Measurements from ENCODE around the gene PIK3R1. TPM values are rescaled to one million over a fixed set of nuclear protein-coding genes. Genes with fewer than 3 reads are reported as not detected.

Gene PIK3R1
- total RNA-seq, 4 donors from 2014 or later: 15.9 to 114 (median 40.8) TPM

- intact Hi-C loops (cut with DNase I): no loop called here
- Histone ChIP-seq H3K4me3 (no peak overlapping the region), H3K27me3 (no peaks in the 10 kb centered on the region), H3K9me3 (no peaks in the 10 kb centered on the region), H3K36me3 (no peaks in the 10 kb centered on the region), H3K27ac (no peak overlapping the region), H3K4me1 (peaks cover 33 to 99% (median 40%) of the 10 kb centered on the region in 3 donors)
- 59 to 72% methylated on average over 3 of the region's 3 CpGs for WGBS, 2 donors
- TF ChIP-seq POLR2A (IDR thresholded peaks at IDR 0.05) (no peak), CTCF (IDR thresholded peaks at IDR 0.05) (no peak)
- DNase-seq: no peak
Observed at GRCh38 chr5:68247627-68248026, 32.1 kb downstream of the PIK3R1 start.

- WGBS, 2 donors: 82 to 83% methylated on average over 2 of the region's 2 CpGs
- H3K4me3 ChIP-seq: no peak overlapping the region
- no peaks in the 10 kb centered on the region for H3K36me3 ChIP-seq
- DNase-seq: no peak
- no peaks in the 10 kb centered on the region for H3K9me3 ChIP-seq
- no peak for TF ChIP-seq POLR2A (IDR thresholded peaks at IDR 0.05)
- no peak for TF ChIP-seq CTCF (IDR thresholded peaks at IDR 0.05)
- H3K4me1 ChIP-seq: peaks cover 36 to 99% (median 37%) of the 10 kb centered on the region in 3 donors
- H3K27ac ChIP-seq: peak overlapping the region in 1 of 4 donors; percentile 86
- intact Hi-C loops (cut with DNase I): no loop called here
- H3K27me3 ChIP-seq: no peaks in the 10 kb centered on the region
Observed at GRCh38 chr5:68248896-68249295, 33.3 kb downstream of the PIK3R1 start.

GRCh38 chr5:68249520-68249919 is 34.0 kb downstream of the PIK3R1 start:
- 95 to 100% methylated on average over 2 of the region's 2 CpGs for WGBS, 2 donors
- intact Hi-C loops (cut with DNase I): no loop called here
- H3K27ac ChIP-seq: peak overlapping the region in 3 of 4 donors; percentile 24 to 86 (median 78)

GRCh38 chr5:68250661-68251298 is 35.2 kb downstream of the PIK3R1 start:
- H3K36me3 ChIP-seq: no peaks in the 10 kb centered on the region
- no peak for DNase-seq
- H3K9me3 ChIP-seq: no peaks in the 10 kb centered on the region
- no peak for TF ChIP-seq POLR2A (IDR thresholded peaks at IDR 0.05)
- TF ChIP-seq CTCF (IDR thresholded peaks at IDR 0.05): no peak
- WGBS, 2 donors: 45 to 49% methylated on average over 5 of the region's 5 CpGs
- peak overlapping the region; percentile 56 to 86 (median 80) for H3K27ac ChIP-seq
- H3K4me1 ChIP-seq: peaks cover 36 to 99% (median 36%) of the 10 kb centered on the region in 3 donors
- intact Hi-C loops (cut with DNase I): no loop called here
- H3K4me3 ChIP-seq: no peak overlapping the region
- H3K27me3 ChIP-seq: no peaks in the 10 kb centered on the region

More at GRCh38 chr5:68249520-68249919, 34.0 kb downstream of the PIK3R1 start:
- Histone ChIP-seq H3K36me3 (no peaks in the 10 kb centered on the region), H3K4me1 (peaks cover 36 to 99% (median 37%) of the 10 kb centered on the region in 3 donors), H3K9me3 (no peaks in the 10 kb centered on the region), H3K27me3 (no peaks in the 10 kb centered on the region), H3K4me3 (no peak overlapping the region)
- DNase-seq: no peak
- TF ChIP-seq CTCF (IDR thresholded peaks at IDR 0.05): no peak
- no peak for TF ChIP-seq POLR2A (IDR thresholded peaks at IDR 0.05)

GRCh38 chr5:68251386-68251785 is 35.8 kb downstream of the PIK3R1 start:
- Histone ChIP-seq H3K36me3 (no peaks in the 10 kb centered on the region), H3K4me3 (peak overlapping the region in 1 of 4 donors; percentile 43), H3K9me3 (no peaks in the 10 kb centered on the region), H3K27me3 (no peaks in the 10 kb centered on the region), H3K27ac (peak overlapping the region; percentile 56 to 86 (median 80)), H3K4me1 (peaks cover 37 to 99% (median 38%) of the 10 kb centered on the region in 3 donors)
- WGBS, 2 donors: 14 to 19% methylated on average over 4 of the region's 4 CpGs
- TF ChIP-seq POLR2A (IDR thresholded peaks at IDR 0.05) (no peak), CTCF (IDR thresholded peaks at IDR 0.05) (no peak)
- intact Hi-C loops (cut with DNase I): no loop called here
- DNase-seq: no peak

Data from esophagus squamous epithelium (tissue), 5 donors.